Immature natural killer cell (primary cell): Measurements from ENCODE around the gene ZRANB1. TPM values are rescaled to one million over a fixed set of nuclear protein-coding genes. Genes with fewer than 3 reads are reported as not detected.

Experiments used
- DNase-seq, 3 donors: peaks; one replicate each; pipeline ENCODE4 v3.0.0; 2022; ENCODE audit warnings: mixed read lengths in 1 of 3
- H3K27ac Mint-ChIP-seq, 6 donors: one replicate each; pipeline ENCODE4 v1.8.0; 2020; ENCODE audit warnings: mixed read lengths in 6 of 6, mild to moderate bottlenecking in 5 of 6, inconsistent platforms in 4 of 6, moderate library complexity in 3 of 6
- H3K27me3 Mint-ChIP-seq, 3 donors: one replicate each; pipeline ENCODE4 v1.8.0; 2020 to 2021; ENCODE audit warnings: low read depth in 3 of 3, mild to moderate bottlenecking in 3 of 3, mixed read lengths in 3 of 3, moderate library complexity in 3 of 3, inconsistent platforms in 1 of 3
- H3K36me3 Mint-ChIP-seq, 3 donors: one replicate each; pipeline ENCODE4 v1.8.0; 2020; ENCODE audit warnings: mixed read lengths in 3 of 3, inconsistent platforms in 2 of 3, mild to moderate bottlenecking in 2 of 3
- H3K4me1 Mint-ChIP-seq, 2 donors: one replicate each; pipeline ENCODE4 v1.8.0; 2020; ENCODE audit warnings: inconsistent platforms in 2 of 2, mild to moderate bottlenecking in 2 of 2, mixed read lengths in 2 of 2, moderate library complexity in 1 of 2
- H3K4me3 Mint-ChIP-seq, 5 donors: one replicate each; pipeline ENCODE4 v1.8.0; 2020; ENCODE audit warnings: mild to moderate bottlenecking in 5 of 5, mixed read lengths in 5 of 5, inconsistent platforms in 3 of 5, moderate library complexity in 3 of 5
- H3K9me3 Mint-ChIP-seq, 6 donors: one replicate each; pipeline ENCODE4 v1.8.0; 2020; ENCODE audit warnings: mild to moderate bottlenecking in 6 of 6, mixed read lengths in 6 of 6, inconsistent platforms in 4 of 6, moderate library complexity in 3 of 6
- polyA plus RNA-seq, 3 donors: library from polyadenylated mRNA; unstranded; fragments of 300-500 nt; fragmentation: Illumina TruSeq; gene quantifications; one replicate each; pipeline ENCODE4 v1.2.3, GENCODE V29; 2021

The ZRANB1 gene
- polyA plus RNA-seq, 3 donors from 2014 or later, result 3.8 to 7.1 (median 5.6) TPM

- H3K4me1 Mint-ChIP-seq, result peaks cover 71 to 89% of the 10 kb centered on the region in 2 donors
- peaks cover 4 to 29% (median 7%) of the 10 kb centered on the region in 3 donors for H3K36me3 Mint-ChIP-seq
- peaks cover 2 to 21% (median 7%) of the 10 kb centered on the region in 3 donors for H3K27me3 Mint-ChIP-seq
- no peak overlapping the region for H3K4me3 Mint-ChIP-seq
- peak overlapping the region in 1 of 6 donors; percentile 36 for H3K27ac Mint-ChIP-seq
- DNase-seq, result no peak
- no peaks in the 10 kb centered on the region for H3K9me3 Mint-ChIP-seq
Measured at GRCh38 chr10:125011926-125012705, 70.2 kb downstream of the ZRANB1 start.

GRCh38 chr10:125012851-125013528 lies 71.1 kb downstream of the ZRANB1 start:
- DNase-seq, result no peak
- Mint-ChIP-seq H3K9me3 (no peaks in the 10 kb centered on the region), H3K4me3 (no peak overlapping the region), H3K4me1 (peaks cover 76 to 91% of the 10 kb centered on the region in 2 donors), H3K36me3 (peaks cover 4 to 32% (median 11%) of the 10 kb centered on the region in 3 donors), H3K27me3 (peaks cover 2 to 21% (median 7%) of the 10 kb centered on the region in 3 donors), H3K27ac (peak overlapping the region in 3 of 6 donors; percentile 36 to 62 (median 49))

GRCh38 chr10:125013529-125013872 lies 71.6 kb downstream of the ZRANB1 start:
- H3K27me3 Mint-ChIP-seq, result peaks cover 2 to 17% (median 7%) of the 10 kb centered on the region in 3 donors

GRCh38 chr10:125014086-125014830 lies 72.3 kb downstream of the ZRANB1 start:
- H3K9me3 Mint-ChIP-seq, result no peaks in the 10 kb centered on the region
- peaks cover 4 to 32% (median 11%) of the 10 kb centered on the region in 3 donors for H3K36me3 Mint-ChIP-seq
- peaks cover 2 to 17% (median 7%) of the 10 kb centered on the region in 3 donors for H3K27me3 Mint-ChIP-seq
- H3K27ac Mint-ChIP-seq, result peak overlapping the region in 5 of 6 donors; percentile 55 to 93 (median 89)
- no peak for DNase-seq
- H3K4me1 Mint-ChIP-seq, result peaks cover 80 to 91% of the 10 kb centered on the region in 2 donors
- peak overlapping the region; percentile 78 to 88 (median 81) for H3K4me3 Mint-ChIP-seq

More at GRCh38 chr10:125013529-125013872, 71.6 kb downstream of the ZRANB1 start:
- Mint-ChIP-seq H3K27ac (peak overlapping the region in 3 of 6 donors; percentile 75 to 90 (median 88)), H3K36me3 (peaks cover 4 to 32% (median 11%) of the 10 kb centered on the region in 3 donors), H3K4me1 (peaks cover 77 to 91% of the 10 kb centered on the region in 2 donors), H3K9me3 (no peaks in the 10 kb centered on the region), H3K4me3 (peak overlapping the region in 2 of 5 donors; percentile 78 to 83)
- no peak for DNase-seq

- peaks cover 8 to 36% (median 11%) of the 10 kb centered on the region in 3 donors for H3K36me3 Mint-ChIP-seq
- peak overlapping the region; percentile 78 to 88 (median 81) for H3K4me3 Mint-ChIP-seq
- peaks cover 2 to 20% (median 7%) of the 10 kb centered on the region in 3 donors for H3K27me3 Mint-ChIP-seq
- DNase-seq, result no peak
- H3K4me1 Mint-ChIP-seq, result peaks cover 81 to 92% of the 10 kb centered on the region in 2 donors
- H3K27ac Mint-ChIP-seq, result peak overlapping the region; percentile 80 to 93 (median 89)
- H3K9me3 Mint-ChIP-seq, result no peaks in the 10 kb centered on the region
Measured at GRCh38 chr10:125014836-125015355, 73.0 kb downstream of the ZRANB1 start.

GRCh38 chr10:125015356-125015944 lies 73.5 kb downstream of the ZRANB1 start:
- H3K9me3 Mint-ChIP-seq, result no peaks in the 10 kb centered on the region
- peak overlapping the region; percentile 80 to 93 (median 89) for H3K27ac Mint-ChIP-seq
- peaks cover 2 to 20% (median 7%) of the 10 kb centered on the region in 3 donors for H3K27me3 Mint-ChIP-seq
- peak overlapping the region; percentile 78 to 88 (median 81) for H3K4me3 Mint-ChIP-seq
- peak; percentile 85 to 87 (median 86) for DNase-seq
- peaks cover 82 to 92% of the 10 kb centered on the region in 2 donors for H3K4me1 Mint-ChIP-seq
- peaks cover 8 to 35% (median 8%) of the 10 kb centered on the region in 3 donors for H3K36me3 Mint-ChIP-seq

- Mint-ChIP-seq H3K27ac (peak overlapping the region in 3 of 6 donors; percentile 55 to 90 (median 89)), H3K27me3 (peaks cover 2 to 20% (median 7%) of the 10 kb centered on the region in 3 donors), H3K4me1 (peaks cover 86 to 92% of the 10 kb centered on the region in 2 donors), H3K9me3 (no peaks in the 10 kb centered on the region), H3K36me3 (peaks cover 7 to 34% (median 8%) of the 10 kb centered on the region in 3 donors), H3K4me3 (peak overlapping the region in 2 of 5 donors; percentile 42 to 57)
- no peak for DNase-seq
Measured at GRCh38 chr10:125016123-125016522, 74.2 kb downstream of the ZRANB1 start.

- H3K27ac Mint-ChIP-seq, result peak overlapping the region in 5 of 6 donors; percentile 49 to 90 (median 70)
- DNase-seq, result no peak
- peaks cover 88 to 93% of the 10 kb centered on the region in 2 donors for H3K4me1 Mint-ChIP-seq
- peaks cover 4 to 32% (median 7%) of the 10 kb centered on the region in 3 donors for H3K36me3 Mint-ChIP-seq
- peak overlapping the region; percentile 24 to 71 (median 55) for H3K4me3 Mint-ChIP-seq
- H3K9me3 Mint-ChIP-seq, result no peaks in the 10 kb centered on the region
- H3K27me3 Mint-ChIP-seq, result peaks cover 0 to 18% (median 7%) of the 10 kb centered on the region in 3 donors
Measured at GRCh38 chr10:125016611-125017202, 74.8 kb downstream of the ZRANB1 start.

GRCh38 chr10:125017547-125018298 lies 75.8 kb downstream of the ZRANB1 start:
- H3K4me1 Mint-ChIP-seq, result peaks cover 90 to 97% of the 10 kb centered on the region in 2 donors
- peaks cover 7 to 32% (median 12%) of the 10 kb centered on the region in 3 donors for H3K36me3 Mint-ChIP-seq
- peak overlapping the region in 5 of 6 donors; percentile 31 to 90 (median 58) for H3K27ac Mint-ChIP-seq

GRCh38 chr10:125018576-125019143 lies 76.7 kb downstream of the ZRANB1 start:
- Mint-ChIP-seq H3K4me3 (peak overlapping the region in 4 of 5 donors; percentile 8 to 49 (median 20)), H3K9me3 (no peaks in the 10 kb centered on the region), H3K27me3 (peaks cover 2 to 20% (median 7%) of the 10 kb centered on the region in 3 donors), H3K36me3 (peaks cover 7 to 29% (median 12%) of the 10 kb centered on the region in 3 donors), H3K4me1 (peaks cover 88 to 97% of the 10 kb centered on the region in 2 donors), H3K27ac (peak overlapping the region in 3 of 6 donors; percentile 40 to 70 (median 66))
- DNase-seq, result no peak

More at GRCh38 chr10:125017547-125018298, 75.8 kb downstream of the ZRANB1 start:
- peaks cover 0 to 20% (median 7%) of the 10 kb centered on the region in 3 donors for H3K27me3 Mint-ChIP-seq
- DNase-seq, result no peak
- no peaks in the 10 kb centered on the region for H3K9me3 Mint-ChIP-seq
- H3K4me3 Mint-ChIP-seq, result peak overlapping the region in 4 of 5 donors; percentile 33 to 71 (median 44)

- H3K36me3 Mint-ChIP-seq, result peaks cover 8 to 38% (median 10%) of the 10 kb centered on the region in 3 donors
- no peaks in the 10 kb centered on the region for H3K9me3 Mint-ChIP-seq
- H3K4me1 Mint-ChIP-seq, result peaks cover 83 to 97% of the 10 kb centered on the region in 2 donors
- peak overlapping the region in 5 of 6 donors; percentile 28 to 70 (median 46) for H3K27ac Mint-ChIP-seq
- peaks cover 4 to 13% (median 4%) of the 10 kb centered on the region in 3 donors for H3K27me3 Mint-ChIP-seq
- no peak for DNase-seq
- peak overlapping the region in 1 of 5 donors; percentile 21 for H3K4me3 Mint-ChIP-seq
Measured at GRCh38 chr10:125020386-125020785, 78.5 kb downstream of the ZRANB1 start.
